Sciatic nerve (tissue), 2 donors: ENCODE data around the gene RGS6. TPM values are rescaled to one million over a fixed set of nuclear protein-coding genes. Genes with fewer than 3 reads are reported as not detected.

Experiments used
- ATAC-seq: fragments of 200-7000 bp; cut with Tn5 transposase; one replicate; pipeline ENCODE4 v1.9.1; 2020; ENCODE audit warnings: mild to moderate bottlenecking, moderate library complexity
- DNase-seq: peaks from one replicate; pipeline ENCODE4 v3.0.0-alpha.2; 2020; ENCODE audit warnings: low spot score
- intact Hi-C: fragments of 100-400 bp; cut with DNase I; formaldehyde crosslinking; loops from one replicate; pipeline ENCODE4 v1.14.2; 2022
- total RNA-seq: library from RNA; stranded (reverse); fragmentation: NEBNext Ultra II Directional; extraction: Animal tissue kit (Norgen Biotek cat#: 25700); gene quantifications from one replicate; pipeline ENCODE4 v1.2.1, GENCODE V29; 2021
- donor health status: DM: no; HTN: no; CAD: no.
- donor health status: DM: no; HTN: no; CAD: no.

Gene RGS6
- total RNA-seq, 1 donor from 2014 or later = 20.6 TPM

- intact Hi-C loops = no loop called here
- no peak for DNase-seq
- no peak for ATAC-seq
These were observed 630.1 kb downstream of the RGS6 start for GRCh38 chr14:72562300-72562699.

- DNase-seq = no peak
- no peak for ATAC-seq
- intact Hi-C loops = no loop called here
These were observed 631.4 kb downstream of the RGS6 start for GRCh38 chr14:72563676-72564075.

- DNase-seq (no peak), ATAC-seq (peak; percentile 60)
- intact Hi-C loops = no loop called here
These were observed 632.9 kb downstream of the RGS6 start for GRCh38 chr14:72565149-72565559.

GRCh38 chr14:72565917-72566316 lies 633.7 kb downstream of the RGS6 start:
- no peak for DNase-seq
- intact Hi-C loops = no loop called here
- no peak for ATAC-seq

- DNase-seq (no peak), ATAC-seq (no peak)
- intact Hi-C loops = no loop called here
These were observed 635.0 kb downstream of the RGS6 start for GRCh38 chr14:72567226-72567625.

GRCh38 chr14:72568296-72568992 lies 636.2 kb downstream of the RGS6 start:
- ATAC-seq (no peak), DNase-seq (no peak)
- intact Hi-C loops = no loop called here

- intact Hi-C loops = no loop called here
- DNase-seq (no peak), ATAC-seq (no peak)
These were observed 641.6 kb downstream of the RGS6 start for GRCh38 chr14:72573725-72574417.

GRCh38 chr14:72574715-72575114 lies 642.5 kb downstream of the RGS6 start:
- DNase-seq (no peak), ATAC-seq (no peak)
- intact Hi-C loops = no loop called here

GRCh38 chr14:72576258-72576657 lies 644.0 kb downstream of the RGS6 start:
- intact Hi-C loops = no loop called here
- DNase-seq (no peak), ATAC-seq (no peak)

- intact Hi-C loops = no loop called here
- ATAC-seq = no peak
- no peak for DNase-seq
These were observed 645.3 kb downstream of the RGS6 start for GRCh38 chr14:72577521-72577920.

GRCh38 chr14:72578514-72578913 lies 646.3 kb downstream of the RGS6 start:
- intact Hi-C loops = no loop called here
- ATAC-seq = no peak
- no peak for DNase-seq

- ATAC-seq = no peak
- intact Hi-C loops = no loop called here
- DNase-seq = no peak
These were observed 650.4 kb downstream of the RGS6 start for GRCh38 chr14:72582582-72582981.

GRCh38 chr14:72583316-72584272 lies 651.4 kb downstream of the RGS6 start:
- ATAC-seq = no peak
- intact Hi-C loops = no loop called here
- DNase-seq = no peak

- intact Hi-C loops = no loop called here
- no peak for ATAC-seq
- no peak for DNase-seq
These were observed 656.3 kb downstream of the RGS6 start for GRCh38 chr14:72588521-72588920.

GRCh38 chr14:72589652-72590051 lies 657.4 kb downstream of the RGS6 start:
- DNase-seq (no peak), ATAC-seq (no peak)
- intact Hi-C loops = no loop called here

- no peak for DNase-seq
- ATAC-seq = no peak
- intact Hi-C loops = no loop called here
These were observed 658.3 kb downstream of the RGS6 start for GRCh38 chr14:72590577-72590976.

GRCh38 chr14:72591391-72591790 lies 659.2 kb downstream of the RGS6 start:
- DNase-seq (no peak), ATAC-seq (no peak)
- intact Hi-C loops = no loop called here

GRCh38 chr14:72594099-72594901 lies 662.1 kb downstream of the RGS6 start:
- ATAC-seq (no peak), DNase-seq (no peak)
- intact Hi-C loops = no loop called here
